Adipocyte (in vitro differentiated cells): Measurements from ENCODE around the gene VILL.

Experiments used
- DNase-seq: peaks from one replicate; pipeline ENCODE4 v3.0.0-alpha.2; 2015; ENCODE audit warnings: low read depth
- H3K27me3 ChIP-seq: replicated peaks from 2 replicates; pipeline ENCODE4 v1.7.0; 2013; ENCODE audit warnings: mild to moderate bottlenecking, low read length, moderate library complexity; ENCODE audit not compliant: control insufficient read depth, insufficient read depth
- H3K36me3 ChIP-seq: 2 replicates; pipeline ENCODE4 v1.7.0; 2013; ENCODE audit warnings: low read length, mild to moderate bottlenecking, moderate library complexity; ENCODE audit not compliant: control insufficient read depth, insufficient read depth, severe bottlenecking
- H3K4me1 ChIP-seq: 2 replicates; pipeline ENCODE4 v1.7.0; 2013; ENCODE audit warnings: mild to moderate bottlenecking, low read length, moderate library complexity; ENCODE audit not compliant: control insufficient read depth, insufficient read depth
- H3K4me3 ChIP-seq: 2 replicates; pipeline ENCODE4 v1.7.0; 2013; ENCODE audit warnings: mild to moderate bottlenecking, low read length, moderate library complexity
- H3K9ac ChIP-seq: 2 replicates; pipeline ENCODE4 v1.7.0; 2013; ENCODE audit warnings: mild to moderate bottlenecking, low read length, moderate library complexity
- H3K9me3 ChIP-seq: 2 replicates; pipeline ENCODE4 v1.7.0; 2013; ENCODE audit warnings: mild to moderate bottlenecking, low read length, moderate library complexity; ENCODE audit not compliant: control insufficient read depth

VILL gene

DNA sequence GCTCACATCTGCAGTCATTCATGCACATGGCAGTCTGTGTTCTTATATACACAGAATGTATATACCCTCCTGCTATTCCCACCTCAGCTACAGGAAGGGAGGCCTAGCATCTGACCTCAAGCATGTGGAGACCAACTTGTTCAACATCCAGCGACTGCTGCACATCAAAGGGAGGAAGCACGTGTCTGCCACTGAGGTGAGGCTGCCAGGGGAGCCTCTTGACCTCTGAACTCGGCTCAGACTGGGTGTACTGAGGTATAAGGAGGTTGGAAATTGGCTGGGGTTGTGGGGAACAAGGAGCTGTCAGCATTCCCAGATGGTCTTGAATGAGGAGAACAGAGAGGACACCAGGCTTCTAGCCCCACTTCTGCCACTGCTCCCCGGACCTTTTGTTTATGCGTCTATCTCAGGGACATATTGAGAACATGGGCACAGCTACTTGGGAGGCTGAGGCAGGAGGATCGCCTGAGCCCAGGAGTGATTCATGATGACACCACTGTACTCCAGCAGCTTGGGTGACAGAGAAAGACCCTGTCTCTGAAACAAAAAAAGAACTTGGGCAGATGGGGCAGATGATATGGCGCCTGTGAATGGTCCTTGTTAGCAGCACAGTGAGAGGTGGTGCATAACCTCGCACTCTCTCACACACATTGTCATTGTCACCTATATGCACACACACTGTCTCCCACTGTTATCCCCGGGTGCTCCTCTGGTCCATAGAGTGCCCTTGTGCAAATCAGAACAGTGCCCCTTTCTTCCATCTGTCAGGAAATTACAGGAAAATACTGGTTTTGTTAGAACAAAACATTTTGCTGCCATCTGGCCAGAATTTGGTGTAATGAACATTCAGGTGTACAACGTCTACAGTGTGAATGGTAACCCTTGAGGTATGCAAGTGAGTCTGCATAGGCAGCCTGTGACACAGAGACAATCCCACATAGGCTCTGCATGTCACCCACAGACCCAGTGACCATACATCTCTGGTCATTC, 5.4 kb downstream of the VILL start:
- no peaks in the 10 kb centered on the region for H3K36me3 ChIP-seq
- H3K4me1 ChIP-seq, result peaks cover 17% of the 10 kb centered on the region
- no peak for DNase-seq
- H3K4me3 ChIP-seq, result no peak overlapping the region
- no peak overlapping the region for H3K9ac ChIP-seq
- no peaks in the 10 kb centered on the region for H3K9me3 ChIP-seq
- no peaks in the 10 kb centered on the region for H3K27me3 ChIP-seq

GRCh38 chr3:37996785-37997301, 6.3 kb downstream of the VILL start:
- Histone ChIP-seq H3K4me3 (no peak overlapping the region), H3K9me3 (no peaks in the 10 kb centered on the region), H3K27me3 (no peaks in the 10 kb centered on the region), H3K4me1 (peaks cover 17% of the 10 kb centered on the region), H3K36me3 (peaks cover 3% of the 10 kb centered on the region), H3K9ac (no peak overlapping the region)
- peak; percentile 83 for DNase-seq

DNA sequence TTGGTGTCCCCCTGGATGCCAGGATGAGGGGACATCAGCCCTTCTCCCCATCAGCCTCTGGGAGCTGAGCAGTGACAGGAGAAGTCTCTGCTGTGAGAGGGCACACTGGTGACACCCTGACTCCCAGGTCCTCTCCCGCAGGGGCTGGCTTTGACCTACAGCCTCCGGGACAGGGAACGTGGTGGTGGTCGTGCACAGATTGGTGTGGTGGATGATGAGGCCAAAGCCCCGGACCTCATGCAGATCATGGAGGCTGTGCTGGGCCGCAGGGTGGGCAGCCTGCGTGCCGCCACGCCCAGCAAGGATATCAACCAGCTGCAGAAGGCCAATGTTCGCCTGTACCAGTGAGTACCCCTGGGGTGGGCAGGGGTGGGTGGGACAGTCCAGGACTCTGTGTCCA, 6.8 kb downstream of the VILL start:
- Histone ChIP-seq H3K4me3 (no peak overlapping the region), H3K9ac (no peak overlapping the region), H3K9me3 (no peaks in the 10 kb centered on the region), H3K27me3 (no peaks in the 10 kb centered on the region), H3K36me3 (peaks cover 3% of the 10 kb centered on the region), H3K4me1 (peaks cover 17% of the 10 kb centered on the region)
- DNase-seq, result no peak

DNA sequence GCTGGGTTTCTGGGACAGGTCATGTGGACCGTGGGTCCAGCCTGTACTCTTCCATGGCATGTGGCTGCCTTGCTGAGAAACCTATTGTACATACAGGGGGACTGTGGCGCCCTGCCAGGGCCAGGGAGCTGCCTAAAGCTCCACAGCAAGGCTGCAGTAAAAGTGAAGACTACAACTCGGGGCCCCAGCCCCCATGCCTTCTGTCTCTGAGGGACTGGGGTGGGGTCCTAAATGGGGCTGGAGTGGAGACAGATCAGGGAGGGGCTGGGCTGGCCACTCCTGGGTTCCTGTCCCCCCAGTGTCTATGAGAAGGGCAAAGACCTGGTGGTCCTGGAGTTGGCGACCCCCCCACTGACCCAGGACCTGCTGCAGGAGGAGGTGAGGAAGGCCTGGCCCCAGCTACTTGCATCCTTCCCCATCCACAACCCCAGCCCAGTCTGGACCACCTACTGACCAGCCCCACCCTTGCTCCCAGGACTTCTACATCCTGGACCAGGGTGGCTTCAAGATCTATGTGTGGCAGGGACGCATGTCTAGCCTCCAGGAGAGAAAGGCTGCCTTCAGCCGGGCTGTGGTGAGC, 7.3 kb downstream of the VILL start:
- DNase-seq, result no peak

DNA sequence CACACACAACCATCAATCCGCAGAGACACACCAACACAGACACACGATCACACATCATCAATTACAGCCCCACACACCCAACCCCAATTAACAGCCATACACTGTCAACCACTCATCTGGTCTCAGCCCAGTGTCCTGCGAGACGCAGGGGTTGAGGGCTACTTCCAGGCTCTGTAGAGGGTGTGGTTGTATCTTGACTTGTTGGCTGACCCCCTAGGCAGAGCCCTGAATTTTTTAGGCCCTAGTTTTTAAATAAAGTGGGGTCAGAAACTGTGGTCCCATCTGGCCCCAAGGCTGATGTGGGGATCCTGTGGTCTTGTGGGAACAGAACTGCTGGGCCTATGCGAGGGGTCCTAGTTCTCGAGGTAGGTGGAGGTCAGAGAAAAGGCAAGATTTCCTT, 9.2 kb downstream of the VILL start:
- Histone ChIP-seq H3K9ac (no peak overlapping the region), H3K4me3 (no peak overlapping the region), H3K27me3 (no peaks in the 10 kb centered on the region), H3K4me1 (peaks cover 19% of the 10 kb centered on the region), H3K9me3 (no peaks in the 10 kb centered on the region), H3K36me3 (peaks cover 3% of the 10 kb centered on the region)
- no peak for DNase-seq

More for the DNA sequence above, 7.3 kb downstream of the VILL start:
- Histone ChIP-seq H3K27me3 (no peaks in the 10 kb centered on the region), H3K9me3 (no peaks in the 10 kb centered on the region), H3K9ac (peak overlapping the region; percentile 91), H3K36me3 (peaks cover 3% of the 10 kb centered on the region), H3K4me3 (no peak overlapping the region), H3K4me1 (peaks cover 17% of the 10 kb centered on the region)

DNA sequence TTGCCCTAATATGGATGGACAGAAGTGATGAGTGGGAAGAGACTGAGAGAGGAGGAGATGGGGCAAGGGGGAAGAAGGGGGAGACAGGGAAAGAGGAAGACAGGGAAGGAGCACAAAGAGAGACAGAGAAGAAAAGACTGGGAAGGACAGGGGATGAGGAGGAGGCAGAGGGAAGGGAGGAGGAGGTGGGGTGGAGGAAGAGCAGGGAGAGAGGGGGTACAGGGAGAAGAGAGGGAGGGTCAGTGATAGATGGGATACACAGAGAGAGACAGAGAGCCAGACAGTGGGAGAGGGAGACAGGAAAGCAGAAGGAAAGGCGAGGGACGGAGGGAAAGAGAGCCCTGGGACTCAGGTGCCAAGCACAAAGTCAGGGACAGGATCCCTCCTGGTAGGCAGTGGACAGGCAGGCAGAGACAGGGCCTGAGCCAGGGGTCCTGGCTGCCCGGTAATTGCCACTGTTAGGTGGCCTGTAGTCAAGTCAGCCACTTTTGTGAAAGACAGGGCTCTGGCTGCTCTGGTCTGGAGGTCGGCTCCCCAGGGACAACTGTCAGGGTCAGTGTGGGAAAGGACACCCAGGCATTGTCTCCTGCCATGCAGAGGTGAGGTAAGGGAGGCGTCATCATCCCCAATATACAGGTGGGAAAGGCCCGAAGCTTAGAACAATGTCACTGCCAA, 9.8 kb downstream of the VILL start:
- DNase-seq, result no peak
- Histone ChIP-seq H3K27me3 (no peaks in the 10 kb centered on the region), H3K9me3 (no peaks in the 10 kb centered on the region), H3K36me3 (peaks cover 3% of the 10 kb centered on the region), H3K4me3 (no peak overlapping the region), H3K4me1 (peaks cover 19% of the 10 kb centered on the region), H3K9ac (no peak overlapping the region)

DNA sequence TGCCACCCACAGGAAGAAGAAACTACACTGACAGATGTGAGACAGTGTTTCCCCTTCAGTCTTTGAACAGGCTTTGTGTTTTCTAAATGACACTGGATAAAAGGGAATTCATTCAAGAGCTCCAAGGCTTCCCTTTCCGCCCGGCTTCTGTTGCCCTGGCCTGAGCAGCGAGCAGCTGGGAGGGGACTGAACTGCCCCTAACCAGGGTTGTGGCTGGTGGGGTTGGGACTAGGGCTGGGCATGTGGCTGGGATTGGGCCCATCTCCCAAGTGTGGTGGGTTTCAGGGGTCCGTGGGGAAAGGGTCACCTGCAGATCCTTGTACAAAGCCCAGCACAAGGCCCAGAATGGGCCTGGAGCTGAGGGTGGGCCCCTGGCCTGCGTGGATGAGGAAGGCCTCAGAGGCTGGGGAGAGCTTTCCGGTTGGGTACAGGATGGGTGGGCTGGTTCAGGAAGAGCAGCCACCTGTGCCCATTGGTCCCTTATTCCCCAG, 10.4 kb downstream of the VILL start:
- H3K4me3 ChIP-seq, result no peak overlapping the region
- peaks cover 3% of the 10 kb centered on the region for H3K36me3 ChIP-seq
- no peaks in the 10 kb centered on the region for H3K9me3 ChIP-seq
- no peak overlapping the region for H3K9ac ChIP-seq
- no peaks in the 10 kb centered on the region for H3K27me3 ChIP-seq
- peaks cover 22% of the 10 kb centered on the region for H3K4me1 ChIP-seq
- DNase-seq, result no peak

- peaks cover 22% of the 10 kb centered on the region for H3K4me1 ChIP-seq
- no peaks in the 10 kb centered on the region for H3K27me3 ChIP-seq
- H3K4me3 ChIP-seq, result no peak overlapping the region
- H3K9ac ChIP-seq, result no peak overlapping the region
- H3K9me3 ChIP-seq, result no peaks in the 10 kb centered on the region
- no peak for DNase-seq
- H3K36me3 ChIP-seq, result peaks cover 9% of the 10 kb centered on the region
Measured at GRCh38 chr3:38001456-38002081, 11.0 kb downstream of the VILL start.

GRCh38 chr3:38002291-38002876, 11.8 kb downstream of the VILL start:
- no peaks in the 10 kb centered on the region for H3K9me3 ChIP-seq
- H3K4me1 ChIP-seq, result peaks cover 22% of the 10 kb centered on the region
- H3K27me3 ChIP-seq, result no peaks in the 10 kb centered on the region
- no peak overlapping the region for H3K9ac ChIP-seq
- peaks cover 17% of the 10 kb centered on the region for H3K36me3 ChIP-seq
- DNase-seq, result no peak
- H3K4me3 ChIP-seq, result no peak overlapping the region

- Histone ChIP-seq H3K9me3 (no peaks in the 10 kb centered on the region), H3K27me3 (no peaks in the 10 kb centered on the region), H3K4me1 (peaks cover 22% of the 10 kb centered on the region), H3K4me3 (no peak overlapping the region), H3K36me3 (peaks cover 22% of the 10 kb centered on the region), H3K9ac (peak overlapping the region; percentile 85)
- DNase-seq, result no peak
Measured at GRCh38 chr3:38002940-38003339, 12.4 kb downstream of the VILL start.
